ENCODE measurements around the gene TRIM54.
"Not testable (repeated sequence)": the region's sequence is repeated elsewhere in the genome, so short reads cannot be mapped to it uniquely, and the experiment has no call there.

Gene TRIM54

GRCh38 chr2:27284996-27285395 lies 2.8 kb downstream of the TRIM54 start:
- DNase-seq (ENCODE audit: low spot score) = no peak

GRCh38 chr2:27285481-27285880 lies 3.3 kb downstream of the TRIM54 start:
- DNase-seq (ENCODE audit: low spot score) = no peak

GRCh38 chr2:27288610-27289009 lies 6.4 kb downstream of the TRIM54 start:
- DNase-seq (ENCODE audit: low spot score) = no peak

- DNase-seq (ENCODE audit: low spot score) = no peak
These were observed 8.3 kb downstream of the TRIM54 start for GRCh38 chr2:27290549-27290948.

DNA sequence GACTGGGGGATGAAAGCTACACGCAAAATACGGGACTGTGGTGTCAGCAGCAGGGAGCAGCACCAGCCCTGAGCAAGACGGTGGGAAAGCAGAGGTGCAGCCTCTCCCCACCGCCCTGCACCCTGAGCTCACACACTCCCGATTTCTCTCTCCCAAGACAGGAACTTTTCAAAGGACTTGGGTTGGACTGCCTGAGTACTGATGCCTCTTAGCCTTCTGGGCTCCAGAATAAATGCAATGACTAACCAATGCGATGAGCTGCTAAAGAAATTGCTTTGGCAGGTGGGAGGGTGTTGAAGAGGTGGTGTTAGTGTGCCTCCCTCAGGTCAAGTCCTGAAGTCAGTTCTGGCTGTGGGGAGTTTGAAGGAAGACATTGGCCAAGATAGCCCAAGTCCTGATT lies 9.6 kb downstream of the TRIM54 start:
- DNase-seq (ENCODE audit: low spot score) = no peak

- no peak for DNase-seq (ENCODE audit: low spot score)
These were observed 12.7 kb downstream of the TRIM54 start for GRCh38 chr2:27294928-27295327.

DNA sequence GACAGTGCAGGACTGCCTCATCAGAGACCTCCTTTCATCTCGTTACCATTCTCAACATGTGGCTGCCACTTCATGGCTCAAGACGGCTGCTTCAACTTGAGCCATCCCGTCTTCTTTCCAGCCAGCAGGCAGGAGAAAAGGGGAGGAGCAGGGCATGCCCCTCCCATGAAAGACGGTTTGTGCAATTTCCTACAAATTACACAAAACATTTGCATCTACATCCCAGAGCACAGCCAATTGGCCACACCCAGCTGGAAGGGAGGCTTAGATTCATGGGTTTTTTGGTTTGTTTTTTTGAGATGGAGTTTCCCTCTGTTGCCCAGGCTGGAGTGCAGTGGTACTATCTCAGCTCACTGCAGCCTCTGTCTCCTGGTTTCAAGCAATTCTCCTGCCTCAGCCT lies 14.3 kb downstream of the TRIM54 start:
- DNase-seq (ENCODE audit: low spot score) = no peak

DNA sequence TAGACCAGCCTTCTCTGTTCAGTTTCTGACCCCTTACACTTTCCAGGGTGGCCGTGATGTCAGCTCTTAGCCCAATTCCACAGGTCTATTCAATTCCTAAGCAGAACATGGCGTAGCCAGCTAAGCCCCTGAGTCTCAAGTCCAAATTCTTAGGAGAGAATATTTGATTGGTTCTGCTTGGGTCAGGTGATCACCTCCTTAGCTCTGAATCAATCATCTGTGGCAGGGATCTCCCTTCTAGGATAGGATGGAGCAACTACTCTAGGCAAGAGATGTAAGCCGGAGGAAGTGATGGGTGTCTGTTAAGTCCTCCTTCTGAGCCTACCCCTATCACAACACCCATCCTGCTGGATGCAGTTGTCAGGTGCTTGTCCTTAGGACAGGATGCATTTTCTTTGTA lies 15.0 kb downstream of the TRIM54 start:
- DNase-seq (ENCODE audit: low spot score) = no peak

- no peak for DNase-seq (ENCODE audit: low spot score)
These were observed 16.3 kb downstream of the TRIM54 start for GRCh38 chr2:27298391-27299080.

- not testable (repeated sequence) for DNase-seq (ENCODE audit: low spot score)
These were observed 18.4 kb downstream of the TRIM54 start for GRCh38 chr2:27300606-27301005.

- DNase-seq (ENCODE audit: low spot score) = peak; percentile 55
These were observed 21.1 kb downstream of the TRIM54 start for GRCh38 chr2:27303093-27304025.

- no peak for DNase-seq (ENCODE audit: low spot score)
These were observed 22.4 kb downstream of the TRIM54 start for GRCh38 chr2:27304488-27305240.

DNA sequence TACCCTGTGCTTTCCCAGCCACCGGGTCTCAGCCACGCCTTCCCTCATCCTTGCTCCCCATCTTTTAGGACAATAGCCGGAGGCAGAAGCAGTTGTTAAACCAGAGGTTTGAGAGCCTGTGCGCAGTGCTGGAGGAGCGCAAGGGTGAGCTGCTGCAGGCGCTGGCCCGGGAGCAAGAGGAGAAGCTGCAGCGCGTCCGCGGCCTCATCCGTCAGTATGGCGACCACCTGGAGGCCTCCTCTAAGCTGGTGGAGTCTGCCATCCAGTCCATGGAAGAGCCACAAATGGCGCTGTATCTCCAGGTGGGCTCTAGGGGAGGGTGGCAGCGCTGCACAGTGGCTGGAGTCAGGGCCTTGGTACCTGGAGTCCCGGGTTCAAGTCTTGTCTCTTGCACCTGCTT lies 23.3 kb downstream of the TRIM54 start:
- no peak for DNase-seq (ENCODE audit: low spot score)

- no peak for DNase-seq (ENCODE audit: low spot score)
These were observed 23.9 kb downstream of the TRIM54 start for GRCh38 chr2:27306136-27306535.

DNA sequence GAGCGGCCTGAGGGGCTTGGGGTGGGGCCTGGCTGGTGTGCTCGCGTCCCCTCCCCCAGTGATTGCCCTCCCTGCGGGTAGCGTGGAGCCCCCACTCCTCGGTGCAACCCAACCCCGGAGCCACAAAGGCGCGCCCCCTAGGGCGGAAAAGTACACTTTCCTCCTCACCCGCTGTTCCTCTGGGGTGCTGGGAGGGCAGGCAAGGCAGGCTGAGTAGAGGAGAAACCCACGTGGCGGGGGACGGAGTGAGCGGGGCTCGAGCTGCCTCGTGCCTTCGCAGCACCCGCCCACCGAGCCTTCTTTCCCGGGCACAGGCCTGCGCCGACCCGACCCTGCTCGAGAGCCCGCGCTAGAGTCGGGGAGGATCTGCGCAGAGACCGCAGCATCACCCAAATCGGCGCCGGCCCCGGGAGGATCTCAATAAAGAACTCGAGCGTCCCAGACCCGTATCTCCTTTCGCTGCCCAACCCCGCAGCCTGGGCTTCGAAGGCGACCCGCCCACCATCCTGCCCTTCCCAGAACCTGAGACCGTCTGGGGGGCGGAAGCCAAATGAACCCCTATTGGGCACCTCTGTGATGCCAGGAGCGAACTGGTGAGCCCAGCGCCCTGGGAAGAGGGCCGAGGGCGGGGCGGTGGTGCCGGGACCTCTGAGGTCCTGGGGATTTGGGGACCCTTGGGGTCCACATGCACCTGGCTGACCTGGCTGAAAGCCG lies 24.5 kb downstream of the TRIM54 start:
- peak; percentile 10 for DNase-seq (ENCODE audit: low spot score)

DNA sequence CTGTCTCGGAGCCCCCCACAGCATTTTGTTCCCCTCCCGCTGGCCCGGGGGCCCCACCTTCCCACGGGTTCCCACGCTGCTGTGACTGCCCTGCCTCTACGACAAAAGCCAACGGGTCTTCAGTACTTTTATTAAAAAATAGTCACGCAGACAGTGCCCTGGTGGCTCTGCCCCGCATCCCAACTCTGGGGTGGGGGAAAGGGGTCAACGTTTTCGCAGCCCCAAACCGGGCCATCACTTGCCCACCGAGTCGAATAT lies 25.0 kb downstream of the TRIM54 start:
- no peak for DNase-seq (ENCODE audit: low spot score)

- DNase-seq (ENCODE audit: low spot score) = no peak
These were observed 25.5 kb downstream of the TRIM54 start for GRCh38 chr2:27307545-27308358.

DNA sequence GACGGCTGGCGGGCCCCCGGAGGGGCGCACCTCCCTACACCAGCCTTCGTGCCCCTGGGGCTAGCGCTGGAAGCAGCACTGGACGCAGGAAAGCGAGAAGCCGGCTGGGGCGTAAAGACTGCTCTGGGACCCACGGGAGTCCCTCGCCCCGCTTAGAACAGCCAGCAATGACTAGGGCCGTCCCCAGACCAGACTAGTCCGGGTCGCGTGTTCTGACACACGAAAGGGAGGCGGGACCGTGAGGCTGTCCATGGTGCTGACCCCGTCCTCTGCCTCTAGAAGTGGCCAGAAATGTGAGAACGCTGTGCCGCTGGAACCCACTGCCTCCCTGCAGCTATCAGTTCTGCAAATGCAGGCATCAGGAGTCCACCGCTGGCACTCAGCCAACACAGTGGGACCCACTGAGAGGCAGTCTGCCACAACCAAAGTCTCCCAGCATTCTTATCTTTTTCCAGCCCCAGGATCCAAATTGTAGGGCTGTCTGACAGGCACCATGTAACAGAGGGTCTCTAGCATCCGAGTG lies 26.2 kb downstream of the TRIM54 start, which contains the start of gene UCN:
TSS of gene UCN (minus strand) at position 87 of the 523 bp plus-strand sequence. CDS start 550 bp downstream, outside the sequence.
- DNase-seq (ENCODE audit: low spot score) = no peak

GRCh38 chr2:27309651-27310050 lies 27.4 kb downstream of the TRIM54 start:
- DNase-seq (ENCODE audit: low spot score) = no peak

GRCh38 chr2:27312152-27312551 lies 29.9 kb downstream of the TRIM54 start:
- no peak for DNase-seq (ENCODE audit: low spot score)

Measured in CD4-positive, alpha-beta T cell treated with Interleukin-15 for 4 hours (primary cell).